ENCODE results near the gene GSC2. TPM values are rescaled to one million over a fixed set of nuclear protein-coding genes. Genes with fewer than 3 reads are reported as not detected.

GSC2 gene
- total and polyA plus RNA-seq, 2 of the 4 experiments (the other 2 are of a cell fraction), result not detected

GRCh38 chr22:19139974-19140373, 10.1 kb downstream of the GSC2 start:
- CTCF ChIA-PET, result no interaction called here
- 90% methylated on average over 2 of the region's 5 CpGs; no CpG with 5 or more reads in 1 of the 2 experiments for WGBS, 2 experiments (ENCODE audit: extremely low coverage in 2 of 2, insufficient read length in 1 of 2)
- intact Hi-C loops (cut with micrococcal nuclease), result no loop called here

More at GRCh38 chr22:19139974-19140373, 10.1 kb downstream of the GSC2 start:
- peaks cover 7 to 27% of the 10 kb centered on the region in 2 experiments for H3K79me1 ChIP-seq (ENCODE audit: low read depth in 1 of 2, low read length in 2 of 2)
- H3K4ac ChIP-seq (ENCODE audit: low read depth, low read length), result no peak overlapping the region
- H3K14ac ChIP-seq (replicated peaks; ENCODE audit: low read depth, low read length), result no peak overlapping the region
- H3K27ac ChIP-seq (ENCODE audit: insufficient read depth, low read length), result no peak overlapping the region
- no peak overlapping the region for H4K91ac ChIP-seq (ENCODE audit: insufficient read depth, low read depth, low read length)
- no peaks in the 10 kb centered on the region for H3K27me3 ChIP-seq (ENCODE audit: control insufficient read depth, insufficient read depth, low read length)
- no peak overlapping the region for H4K5ac ChIP-seq (ENCODE audit: low read depth, low read length)
- H3K4me2 ChIP-seq (ENCODE audit: low read depth, low read length), result no peak overlapping the region
- H3K9me1 ChIP-seq (ENCODE audit: insufficient read depth, low read length), result 0 out of 2 replicates have a peak, but pooled peaks cover 3% of the 10 kb centered on the region
- no peak overlapping the region for H3K9ac ChIP-seq (ENCODE audit: low read depth, low read length)
- H3K9me3 ChIP-seq (ENCODE audit: control insufficient read depth, insufficient read depth, low read length), result no peaks in the 10 kb centered on the region
- no peak overlapping the region for H2AK5ac ChIP-seq (ENCODE audit: low read depth, low read length)
- H3K56ac ChIP-seq (ENCODE audit: extremely low read depth, insufficient read depth, low read length), result no peak overlapping the region
- no peak overlapping the region for H2BK20ac ChIP-seq (ENCODE audit: low read depth, low read length)
- H2AK9ac ChIP-seq (replicated peaks; ENCODE audit: low read depth, low read length, poor library complexity), result no peak overlapping the region
- H2AFZ ChIP-seq (replicated peaks; ENCODE audit: low read length, poor library complexity), result no peak overlapping the region
- H3K4me3 ChIP-seq (ENCODE audit: insufficient read depth, low read depth, low read length), result no peak overlapping the region
- ATAC-seq (ENCODE audit: low read depth) (no peak), DNase-seq (no peak)
- H4K20me1 ChIP-seq (ENCODE audit: insufficient read depth, low read length), result peaks cover 4% of the 10 kb centered on the region
- no TSS peak for BruUV-seq (replicated peaks)
- no peaks in the 10 kb centered on the region for H3K4me1 ChIP-seq (ENCODE audit: control insufficient read depth, insufficient read depth, low read length)
- H2BK15ac ChIP-seq (ENCODE audit: low read depth, low read length), result no peak overlapping the region
- POLR2A ChIA-PET (ENCODE audit: unreplicated experiment), result no interaction called here
- TF ChIP-seq RCOR1 (IDR thresholded peaks at IDR 0.05; ENCODE audit: insufficient replicate concordance, low read length) (no peak), FOS (IDR thresholded peaks at IDR 0.05; ENCODE audit: low read depth, low read length) (no peak), NFE2L2 (IDR thresholded peaks at IDR 0.05; ENCODE audit: low read depth, low read length) (no peak), POLR2A (IDR thresholded peaks at IDR 0.05; ENCODE audit: low read depth, low read length) (no peak), CEBPB (IDR thresholded peaks at IDR 0.05; ENCODE audit: low read depth, low read length) (no peak), MXI1 (IDR thresholded peaks at IDR 0.05; ENCODE audit: borderline replicate concordance, low read depth, low read length) (no peak)
- TF ChIP-seq, protein P1, sequence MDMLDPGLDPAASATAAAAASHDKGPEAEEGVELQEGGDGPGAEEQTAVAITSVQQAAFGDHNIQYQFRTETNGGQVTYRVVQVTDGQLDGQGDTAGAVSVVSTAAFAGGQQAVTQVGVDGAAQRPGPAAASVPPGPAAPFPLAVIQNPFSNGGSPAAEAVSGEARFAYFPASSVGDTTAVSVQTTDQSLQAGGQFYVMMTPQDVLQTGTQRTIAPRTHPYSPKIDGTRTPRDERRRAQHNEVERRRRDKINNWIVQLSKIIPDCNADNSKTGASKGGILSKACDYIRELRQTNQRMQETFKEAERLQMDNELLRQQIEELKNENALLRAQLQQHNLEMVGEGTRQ (IDR thresholded peaks at IDR 0.05; ENCODE audit: low read depth, low read length), result no peak
- dilution Hi-C loops (cut with HindIII; ENCODE audit: low sequenced_read_pairs, unreplicated experiment), result no loop called here
- H3K23ac ChIP-seq (ENCODE audit: low read depth, low read length), result no peak overlapping the region
- no peak overlapping the region for H3K18ac ChIP-seq (ENCODE audit: low read depth, low read length)
- in situ Hi-C loops (cut with MboI; ENCODE audit: low sequenced_read_pairs), result no loop called here
- no peak overlapping the region for H4K8ac ChIP-seq (ENCODE audit: low read depth in 2 of 2, low read length in 2 of 2)
- H3K36me3 ChIP-seq (ENCODE audit: control insufficient read depth, insufficient read depth, low read length), result peaks cover 64% of the 10 kb centered on the region
- no peak overlapping the region for H2BK5ac ChIP-seq (ENCODE audit: low read depth, low read length, poor library complexity, severe bottlenecking)
- no peak overlapping the region for H2BK120ac ChIP-seq (ENCODE audit: low read depth, low read length)

Data from IMR-90 (cell line).